ENCODE results near the gene NEURL1B. TPM values are rescaled to one million over a fixed set of nuclear protein-coding genes. Genes with fewer than 3 reads are reported as not detected.

Gene NEURL1B
- polyA plus RNA-seq, 1 donor from 2014 or later = 12.7 TPM

DNA sequence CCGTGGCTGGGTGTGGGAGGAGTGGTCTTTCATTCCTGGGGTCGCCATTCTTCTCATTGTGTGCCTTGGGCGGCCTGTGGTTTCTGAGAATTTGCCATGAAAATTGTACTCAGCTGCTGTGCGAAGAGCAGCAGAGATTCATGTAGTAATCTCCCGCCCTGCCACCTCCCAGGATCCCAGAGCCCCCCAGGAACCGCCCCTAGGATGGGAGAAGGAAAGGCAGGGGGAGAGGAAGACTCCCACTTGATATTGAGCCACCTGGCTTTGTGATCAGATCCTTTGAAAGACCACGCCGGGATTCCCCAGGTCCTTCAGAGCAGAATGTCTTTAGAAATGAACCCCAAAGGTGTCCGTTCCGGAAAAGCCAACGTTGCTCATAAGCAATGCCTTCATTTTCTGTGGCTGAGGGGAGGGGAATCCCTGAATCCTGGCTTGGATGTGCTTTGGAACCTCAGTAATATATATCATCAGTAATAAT lies 27.6 kb downstream of the NEURL1B start:
- peak overlapping the region; percentile 28 for H3K27ac ChIP-seq (ENCODE audit: low read length)
- H3K4me2 ChIP-seq (ENCODE audit: low read length) = no peak overlapping the region
- no peak overlapping the region for H3K9ac ChIP-seq (ENCODE audit: low read length)
- H4K20me1 ChIP-seq (ENCODE audit: insufficient read depth) = no peaks in the 10 kb centered on the region
- H3K79me2 ChIP-seq (replicated peaks; ENCODE audit: insufficient read depth, low read length) = no peaks in the 10 kb centered on the region
- no peaks in the 10 kb centered on the region for H3K36me3 ChIP-seq (ENCODE audit: insufficient read depth, low read length)
- TF ChIP-seq SMC3 (conservative IDR thresholded peaks at IDR 0.05; ENCODE audit: poor library complexity) = peak; percentile 11
- no peak for TF ChIP-seq EZH2 (IDR thresholded peaks at IDR 0.05; ENCODE audit: borderline replicate concordance, insufficient read depth, low read length, poor library complexity, severe bottlenecking)
- no peaks in the 10 kb centered on the region for H3K27me3 ChIP-seq (ENCODE audit: insufficient read depth, low read depth, low read length)
- H3K9me3 ChIP-seq (ENCODE audit: low read length) = no peaks in the 10 kb centered on the region
- no peaks in the 10 kb centered on the region for H3F3A ChIP-seq (ENCODE audit: insufficient read depth, low read length, poor library complexity, severe bottlenecking)
- peak overlapping the region; percentile 25 for H3K4me3 ChIP-seq (ENCODE audit: low read length)
- H2AFZ ChIP-seq (ENCODE audit: low read depth, low read length) = no peak overlapping the region
- H3K9me2 ChIP-seq (ENCODE audit: insufficient read depth, low read length) = no peaks in the 10 kb centered on the region

DNA sequence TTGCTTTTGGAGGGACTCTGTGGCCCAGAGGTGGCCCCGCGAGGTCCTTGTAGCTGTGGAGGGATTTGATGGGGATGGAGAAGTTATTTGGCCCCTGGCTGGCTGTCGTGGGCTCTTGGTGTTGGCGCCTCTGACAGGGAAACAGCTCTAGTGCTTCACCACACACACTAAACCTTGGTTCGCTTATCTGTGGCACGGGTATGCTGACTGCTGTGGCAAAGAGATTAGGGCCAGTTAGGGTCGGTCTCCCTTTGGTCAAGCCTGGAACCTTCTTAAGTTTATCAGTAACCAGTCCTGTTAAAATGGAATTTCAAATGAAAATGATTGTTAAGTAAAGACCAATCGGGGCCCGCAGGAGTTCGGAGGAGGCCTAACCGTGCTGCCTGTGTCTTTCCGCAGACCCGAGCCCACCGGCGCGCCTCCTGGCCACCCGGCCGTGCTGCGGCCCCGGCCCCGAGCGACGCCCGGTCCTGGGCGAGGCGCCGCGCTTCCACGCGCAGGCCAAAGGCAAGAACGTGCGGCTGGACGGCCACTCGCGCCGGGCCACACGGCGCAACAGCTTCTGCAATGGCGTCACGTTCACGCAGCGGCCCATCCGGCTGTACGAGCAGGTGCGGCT lies 28.4 kb downstream of the NEURL1B start:
- no peaks in the 10 kb centered on the region for H3K9me3 ChIP-seq (ENCODE audit: low read length)
- no peaks in the 10 kb centered on the region for H3F3A ChIP-seq (ENCODE audit: insufficient read depth, low read length, poor library complexity, severe bottlenecking)
- no peak overlapping the region for H3K4me2 ChIP-seq (ENCODE audit: low read length)
- no peaks in the 10 kb centered on the region for H3K9me2 ChIP-seq (ENCODE audit: insufficient read depth, low read length)
- no peak overlapping the region for H2AFZ ChIP-seq (ENCODE audit: low read depth, low read length)
- H3K79me2 ChIP-seq (replicated peaks; ENCODE audit: insufficient read depth, low read length) = no peaks in the 10 kb centered on the region
- H3K36me3 ChIP-seq (ENCODE audit: insufficient read depth, low read length) = no peaks in the 10 kb centered on the region
- no peak overlapping the region for H3K9ac ChIP-seq (ENCODE audit: low read length)
- H4K20me1 ChIP-seq (ENCODE audit: insufficient read depth) = no peaks in the 10 kb centered on the region
- H3K4me3 ChIP-seq (ENCODE audit: low read length) = no peak overlapping the region
- no peak overlapping the region for H3K27ac ChIP-seq (ENCODE audit: low read length)
- TF ChIP-seq, protein P1, sequence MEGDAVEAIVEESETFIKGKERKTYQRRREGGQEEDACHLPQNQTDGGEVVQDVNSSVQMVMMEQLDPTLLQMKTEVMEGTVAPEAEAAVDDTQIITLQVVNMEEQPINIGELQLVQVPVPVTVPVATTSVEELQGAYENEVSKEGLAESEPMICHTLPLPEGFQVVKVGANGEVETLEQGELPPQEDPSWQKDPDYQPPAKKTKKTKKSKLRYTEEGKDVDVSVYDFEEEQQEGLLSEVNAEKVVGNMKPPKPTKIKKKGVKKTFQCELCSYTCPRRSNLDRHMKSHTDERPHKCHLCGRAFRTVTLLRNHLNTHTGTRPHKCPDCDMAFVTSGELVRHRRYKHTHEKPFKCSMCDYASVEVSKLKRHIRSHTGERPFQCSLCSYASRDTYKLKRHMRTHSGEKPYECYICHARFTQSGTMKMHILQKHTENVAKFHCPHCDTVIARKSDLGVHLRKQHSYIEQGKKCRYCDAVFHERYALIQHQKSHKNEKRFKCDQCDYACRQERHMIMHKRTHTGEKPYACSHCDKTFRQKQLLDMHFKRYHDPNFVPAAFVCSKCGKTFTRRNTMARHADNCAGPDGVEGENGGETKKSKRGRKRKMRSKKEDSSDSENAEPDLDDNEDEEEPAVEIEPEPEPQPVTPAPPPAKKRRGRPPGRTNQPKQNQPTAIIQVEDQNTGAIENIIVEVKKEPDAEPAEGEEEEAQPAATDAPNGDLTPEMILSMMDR (IDR thresholded peaks at IDR 0.05; ENCODE audit: poor library complexity, severe bottlenecking) = no peak
- TF ChIP-seq MXI1 (conservative IDR thresholded peaks at IDR 0.05; ENCODE audit: poor library complexity, severe bottlenecking) (no peak), EZH2 (IDR thresholded peaks at IDR 0.05; ENCODE audit: borderline replicate concordance, insufficient read depth, low read length, poor library complexity, severe bottlenecking) (no peak), SMC3 (conservative IDR thresholded peaks at IDR 0.05; ENCODE audit: poor library complexity) (no peak), EP300 (conservative IDR thresholded peaks at IDR 0.05; ENCODE audit: poor library complexity, severe bottlenecking) (no peak), REST (IDR thresholded peaks at IDR 0.05; ENCODE audit: borderline replicate concordance) (no peak), RAD21 (conservative IDR thresholded peaks at IDR 0.05) (no peak), POLR2AphosphoS5 (IDR thresholded peaks at IDR 0.05) (no peak), TAF1 (IDR thresholded peaks at IDR 0.05; ENCODE audit: low read depth) (no peak)
- H3K27me3 ChIP-seq (ENCODE audit: insufficient read depth, low read depth, low read length) = no peaks in the 10 kb centered on the region
